Panc1 (cell line): ENCODE results near the gene CCDC152.

ENCODE experiments used
- POLR2AphosphoS5 ChIP-seq: IDR thresholded peaks from 2 replicates; pipeline ENCODE4 v1.6.1; 2012; ENCODE audit warnings: mild to moderate bottlenecking, low read depth, low read length, moderate library complexity
- SIN3A ChIP-seq: IDR thresholded peaks from 2 replicates; pipeline ENCODE4 v1.6.1; 2012; ENCODE audit warnings: low read depth, mild to moderate bottlenecking, low read length, moderate library complexity, borderline replicate concordance; ENCODE audit not compliant: insufficient read depth
- TCF7L2 ChIP-seq: IDR thresholded peaks from 2 replicates; pipeline ENCODE4 v1.6.1; 2011; ENCODE audit warnings: mild to moderate bottlenecking, low read depth, low read length, inconsistent platforms
- TF ChIP-seq, protein P1 (sequence below): fragments of 450-650 bp; IDR thresholded peaks from 2 replicates; pipeline ENCODE4 v1.5.1; 2017; ENCODE audit warnings: mild to moderate bottlenecking
- TF ChIP-seq, protein P2 (sequence below), 2 experiments: IDR thresholded peaks; 2 replicates each; pipeline ENCODE4 v1.6.1; 2011 to 2012; ENCODE audit warnings: low read depth in 2 of 2, control low read depth in 1 of 2, low read length in 1 of 2, mild to moderate bottlenecking in 1 of 2, moderate library complexity in 1 of 2; ENCODE audit not compliant: insufficient read depth in 1 of 2

- TF ChIP-seq, protein P1, sequence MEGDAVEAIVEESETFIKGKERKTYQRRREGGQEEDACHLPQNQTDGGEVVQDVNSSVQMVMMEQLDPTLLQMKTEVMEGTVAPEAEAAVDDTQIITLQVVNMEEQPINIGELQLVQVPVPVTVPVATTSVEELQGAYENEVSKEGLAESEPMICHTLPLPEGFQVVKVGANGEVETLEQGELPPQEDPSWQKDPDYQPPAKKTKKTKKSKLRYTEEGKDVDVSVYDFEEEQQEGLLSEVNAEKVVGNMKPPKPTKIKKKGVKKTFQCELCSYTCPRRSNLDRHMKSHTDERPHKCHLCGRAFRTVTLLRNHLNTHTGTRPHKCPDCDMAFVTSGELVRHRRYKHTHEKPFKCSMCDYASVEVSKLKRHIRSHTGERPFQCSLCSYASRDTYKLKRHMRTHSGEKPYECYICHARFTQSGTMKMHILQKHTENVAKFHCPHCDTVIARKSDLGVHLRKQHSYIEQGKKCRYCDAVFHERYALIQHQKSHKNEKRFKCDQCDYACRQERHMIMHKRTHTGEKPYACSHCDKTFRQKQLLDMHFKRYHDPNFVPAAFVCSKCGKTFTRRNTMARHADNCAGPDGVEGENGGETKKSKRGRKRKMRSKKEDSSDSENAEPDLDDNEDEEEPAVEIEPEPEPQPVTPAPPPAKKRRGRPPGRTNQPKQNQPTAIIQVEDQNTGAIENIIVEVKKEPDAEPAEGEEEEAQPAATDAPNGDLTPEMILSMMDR: no peak
- TF ChIP-seq POLR2AphosphoS5: no peak
- TF ChIP-seq, protein P2, sequence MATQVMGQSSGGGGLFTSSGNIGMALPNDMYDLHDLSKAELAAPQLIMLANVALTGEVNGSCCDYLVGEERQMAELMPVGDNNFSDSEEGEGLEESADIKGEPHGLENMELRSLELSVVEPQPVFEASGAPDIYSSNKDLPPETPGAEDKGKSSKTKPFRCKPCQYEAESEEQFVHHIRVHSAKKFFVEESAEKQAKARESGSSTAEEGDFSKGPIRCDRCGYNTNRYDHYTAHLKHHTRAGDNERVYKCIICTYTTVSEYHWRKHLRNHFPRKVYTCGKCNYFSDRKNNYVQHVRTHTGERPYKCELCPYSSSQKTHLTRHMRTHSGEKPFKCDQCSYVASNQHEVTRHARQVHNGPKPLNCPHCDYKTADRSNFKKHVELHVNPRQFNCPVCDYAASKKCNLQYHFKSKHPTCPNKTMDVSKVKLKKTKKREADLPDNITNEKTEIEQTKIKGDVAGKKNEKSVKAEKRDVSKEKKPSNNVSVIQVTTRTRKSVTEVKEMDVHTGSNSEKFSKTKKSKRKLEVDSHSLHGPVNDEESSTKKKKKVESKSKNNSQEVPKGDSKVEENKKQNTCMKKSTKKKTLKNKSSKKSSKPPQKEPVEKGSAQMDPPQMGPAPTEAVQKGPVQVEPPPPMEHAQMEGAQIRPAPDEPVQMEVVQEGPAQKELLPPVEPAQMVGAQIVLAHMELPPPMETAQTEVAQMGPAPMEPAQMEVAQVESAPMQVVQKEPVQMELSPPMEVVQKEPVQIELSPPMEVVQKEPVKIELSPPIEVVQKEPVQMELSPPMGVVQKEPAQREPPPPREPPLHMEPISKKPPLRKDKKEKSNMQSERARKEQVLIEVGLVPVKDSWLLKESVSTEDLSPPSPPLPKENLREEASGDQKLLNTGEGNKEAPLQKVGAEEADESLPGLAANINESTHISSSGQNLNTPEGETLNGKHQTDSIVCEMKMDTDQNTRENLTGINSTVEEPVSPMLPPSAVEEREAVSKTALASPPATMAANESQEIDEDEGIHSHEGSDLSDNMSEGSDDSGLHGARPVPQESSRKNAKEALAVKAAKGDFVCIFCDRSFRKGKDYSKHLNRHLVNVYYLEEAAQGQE (IDR thresholded peaks at IDR 0.05; ENCODE audit: insufficient read depth in 1 of 2, low read depth in 2 of 2, low read length in 1 of 2): no peak
- no peak for TF ChIP-seq TCF7L2
- TF ChIP-seq SIN3A: no peak
Observed at GRCh38 chr5:42715785-42716184, 40.8 kb upstream of the CCDC152 start.
